22Rv1 (cell line): ENCODE results near the gene FOXP1.
A peak's percentile ranks its signal among the peaks of the same experiment; 100 is the strongest.

Source experiments
- H3K27ac ChIP-seq: fragments of 450-650 bp; 2 replicates; pipeline ENCODE4 v1.5.1; 2017
- ZFX ChIP-seq: fragments of 450-650 bp; IDR thresholded peaks from 2 replicates; pipeline ENCODE4 v1.6.1; 2017; ENCODE audit warnings: antibody characterized with exemption, borderline replicate concordance
- TF ChIP-seq, protein P1 (sequence below): fragments of 450-650 bp; IDR thresholded peaks from 2 replicates; pipeline ENCODE4 v1.5.1; 2017; ENCODE audit warnings: mild to moderate bottlenecking

Gene FOXP1

DNA sequence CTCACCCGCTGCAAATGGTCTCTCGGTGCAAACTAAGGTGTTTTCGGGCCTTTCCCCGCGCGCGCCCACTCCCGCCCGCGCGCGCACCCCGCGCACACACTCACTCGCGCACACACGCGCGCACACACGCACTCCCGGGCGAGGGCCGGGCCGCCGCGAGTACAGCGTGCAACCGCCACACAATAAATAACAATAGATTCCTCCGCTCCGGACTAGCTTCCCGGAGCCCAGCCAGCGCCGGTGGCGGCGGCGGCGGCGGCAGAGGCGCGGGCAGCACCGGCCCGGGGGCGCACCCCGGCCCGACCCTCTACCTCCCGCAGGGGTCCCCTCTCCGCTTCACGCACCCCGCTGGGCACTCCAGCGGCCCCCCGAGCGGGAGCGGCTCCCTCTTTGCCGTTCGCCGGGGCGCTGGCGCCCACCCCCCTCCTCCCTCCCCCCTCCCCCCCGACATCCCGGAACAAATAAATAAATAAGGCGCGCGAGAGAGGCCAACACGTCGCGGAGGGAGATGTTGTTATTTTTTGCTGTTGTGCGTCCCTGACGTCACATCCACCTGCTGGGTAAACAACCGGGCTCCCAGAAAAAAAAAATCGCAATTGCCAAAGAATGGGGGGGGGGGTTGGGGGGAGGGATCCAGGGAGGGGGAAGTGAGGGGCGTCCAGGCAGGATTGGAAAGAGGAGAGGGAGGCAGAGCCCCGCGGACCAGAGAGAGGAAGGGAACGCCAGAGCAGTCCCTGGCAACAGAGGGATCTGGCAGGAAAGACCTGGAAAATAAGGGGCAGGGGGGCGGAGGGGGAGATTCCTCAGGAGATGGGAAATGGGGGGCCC lies at the start of gene FOXP1:
TSS of gene FOXP1 (minus strand) at position 163 of the 828 bp plus-strand sequence. CDS start 385,347 bp downstream, outside the sequence.
- H3K27ac ChIP-seq: peak within 1 kb of the TSS; percentile 83
- TF ChIP-seq ZFX: no peak
- TF ChIP-seq, protein P1, sequence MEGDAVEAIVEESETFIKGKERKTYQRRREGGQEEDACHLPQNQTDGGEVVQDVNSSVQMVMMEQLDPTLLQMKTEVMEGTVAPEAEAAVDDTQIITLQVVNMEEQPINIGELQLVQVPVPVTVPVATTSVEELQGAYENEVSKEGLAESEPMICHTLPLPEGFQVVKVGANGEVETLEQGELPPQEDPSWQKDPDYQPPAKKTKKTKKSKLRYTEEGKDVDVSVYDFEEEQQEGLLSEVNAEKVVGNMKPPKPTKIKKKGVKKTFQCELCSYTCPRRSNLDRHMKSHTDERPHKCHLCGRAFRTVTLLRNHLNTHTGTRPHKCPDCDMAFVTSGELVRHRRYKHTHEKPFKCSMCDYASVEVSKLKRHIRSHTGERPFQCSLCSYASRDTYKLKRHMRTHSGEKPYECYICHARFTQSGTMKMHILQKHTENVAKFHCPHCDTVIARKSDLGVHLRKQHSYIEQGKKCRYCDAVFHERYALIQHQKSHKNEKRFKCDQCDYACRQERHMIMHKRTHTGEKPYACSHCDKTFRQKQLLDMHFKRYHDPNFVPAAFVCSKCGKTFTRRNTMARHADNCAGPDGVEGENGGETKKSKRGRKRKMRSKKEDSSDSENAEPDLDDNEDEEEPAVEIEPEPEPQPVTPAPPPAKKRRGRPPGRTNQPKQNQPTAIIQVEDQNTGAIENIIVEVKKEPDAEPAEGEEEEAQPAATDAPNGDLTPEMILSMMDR: no peak

DNA sequence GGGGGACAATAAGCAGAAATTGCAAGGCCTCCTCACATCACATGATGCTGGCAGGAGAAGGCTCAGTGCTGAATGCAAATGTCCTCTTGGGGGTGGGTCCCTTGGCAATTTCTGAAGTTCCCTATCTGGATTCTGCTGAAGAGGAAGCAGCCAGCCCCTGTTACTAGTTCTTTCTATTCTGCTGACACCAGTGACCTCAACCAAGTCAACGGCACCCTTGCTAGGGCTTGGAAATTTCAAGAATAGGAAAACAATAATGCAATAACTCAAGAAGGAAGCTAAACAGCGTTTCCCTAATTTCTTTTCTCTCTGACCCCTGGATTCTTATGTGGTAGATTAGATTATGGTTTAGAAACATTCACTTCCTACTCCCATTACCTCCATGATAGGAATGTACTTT lies 46.2 kb upstream of the FOXP1 start:
- TF ChIP-seq, protein P1: no peak
- no peak for TF ChIP-seq ZFX
- no peak overlapping the region for H3K27ac ChIP-seq

DNA sequence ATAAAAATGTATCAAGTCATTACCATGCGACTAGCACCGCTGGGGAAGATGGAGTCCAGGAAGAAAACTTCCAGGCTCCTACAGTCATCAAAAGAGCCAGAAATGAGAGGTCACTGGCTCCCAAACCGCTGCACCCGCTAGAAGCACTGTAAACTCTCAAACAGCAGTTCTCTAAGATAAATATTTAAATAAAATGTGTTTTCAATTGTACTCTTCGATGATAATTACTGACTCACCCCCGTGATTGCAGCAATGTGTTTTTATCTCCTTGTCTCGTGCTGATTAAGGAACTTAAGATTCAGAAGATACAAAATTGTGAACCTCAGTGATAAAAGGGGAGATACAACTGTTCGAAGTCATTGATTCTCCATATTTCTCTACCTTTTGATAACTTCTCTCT lies 45.8 kb upstream of the FOXP1 start:
- TF ChIP-seq, protein P1: no peak
- no peak for TF ChIP-seq ZFX
- no peak overlapping the region for H3K27ac ChIP-seq

DNA sequence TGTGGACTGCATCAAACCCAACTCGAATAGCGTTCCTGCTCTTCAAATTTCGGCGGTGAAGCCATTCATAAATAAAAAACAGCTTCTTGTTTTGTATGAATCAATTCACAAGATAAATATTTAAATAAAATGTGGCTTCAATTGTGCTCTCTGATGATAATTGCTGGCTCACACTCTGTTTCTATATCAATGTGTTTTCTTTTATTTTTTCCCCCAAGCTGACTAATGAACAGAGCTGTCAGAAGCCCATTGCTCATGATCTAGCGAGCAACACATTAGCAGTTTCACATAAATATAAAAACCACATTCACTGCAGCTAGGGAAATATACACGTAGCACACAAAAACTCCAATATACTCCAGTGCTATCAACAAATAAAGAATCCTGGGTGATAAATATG lies 45.0 kb upstream of the FOXP1 start:
- no peak overlapping the region for H3K27ac ChIP-seq
- no peak for TF ChIP-seq ZFX
- TF ChIP-seq, protein P1: no peak

DNA sequence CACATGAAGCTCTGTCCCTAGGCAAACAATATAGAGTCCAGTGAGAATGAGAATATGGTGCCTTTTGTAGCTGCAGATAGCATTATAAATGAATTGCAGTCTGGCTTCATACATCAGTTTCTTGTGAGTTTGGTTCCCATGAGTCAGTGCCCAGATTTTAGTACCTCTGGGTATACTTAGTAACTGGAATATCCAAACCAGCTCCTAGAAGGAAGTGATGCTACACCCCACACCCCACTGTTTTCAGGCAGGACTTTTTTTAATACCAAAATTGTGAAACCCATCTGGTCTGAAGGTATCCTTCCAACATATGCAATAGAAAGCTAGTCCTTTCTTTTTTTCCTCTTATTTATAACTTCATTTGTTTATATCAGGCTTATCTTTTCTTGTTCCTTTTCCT lies 42.1 kb upstream of the FOXP1 start:
- TF ChIP-seq, protein P1: no peak
- TF ChIP-seq ZFX: no peak
- H3K27ac ChIP-seq: no peak overlapping the region

DNA sequence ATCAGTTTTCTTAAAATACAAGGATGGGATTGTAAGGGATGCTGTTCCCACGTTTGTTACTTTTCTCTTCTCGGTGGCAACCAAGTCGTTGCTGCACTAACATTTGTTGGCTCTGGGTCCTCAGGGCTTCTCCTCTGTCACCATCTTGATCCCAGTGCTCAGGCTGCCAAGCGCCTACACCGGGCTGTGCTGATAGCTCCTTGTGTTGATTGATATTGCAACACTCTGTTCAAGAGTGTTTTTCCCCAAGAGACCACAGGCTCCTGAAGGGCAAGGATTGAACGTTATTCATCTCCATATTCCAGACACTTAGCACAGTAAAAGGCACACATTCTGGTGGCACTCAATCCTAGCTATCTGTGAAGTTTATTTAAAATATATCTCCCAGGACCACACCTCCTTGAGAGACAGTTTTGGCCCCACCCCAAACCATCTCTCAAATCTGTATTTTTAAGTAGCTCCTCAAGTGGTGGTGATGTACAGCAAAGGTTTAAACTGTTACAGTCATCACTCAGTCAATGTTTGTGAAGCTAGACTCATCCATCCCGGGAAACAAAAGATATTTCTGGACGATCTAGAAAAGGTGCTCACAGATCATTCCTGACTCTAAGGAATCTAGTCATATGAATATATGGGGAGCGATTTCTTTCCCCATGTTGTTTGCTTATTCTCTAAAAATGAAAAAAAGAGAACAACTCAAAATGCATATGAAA lies 38.5 kb upstream of the FOXP1 start:
- no peak for TF ChIP-seq ZFX
- TF ChIP-seq, protein P1: no peak
- H3K27ac ChIP-seq: no peak overlapping the region

DNA sequence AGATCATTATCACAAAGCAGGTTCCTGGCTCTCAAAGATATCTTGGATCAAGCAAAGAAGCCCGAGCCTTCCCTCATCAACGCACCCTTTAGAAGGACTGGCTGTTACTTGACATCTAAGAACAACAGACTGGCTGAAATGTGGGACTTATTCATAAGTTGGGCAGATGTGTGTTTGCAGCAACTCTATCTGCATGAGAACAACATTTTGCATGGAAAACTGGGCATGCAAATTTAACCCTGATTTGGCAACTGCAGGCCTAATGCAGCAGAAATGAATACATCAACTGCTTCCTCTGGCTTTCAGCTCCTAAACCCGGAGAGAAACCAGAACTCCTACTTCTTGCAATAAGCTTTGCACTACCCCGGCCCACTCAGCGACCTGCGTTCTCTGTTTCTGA lies 35.0 kb upstream of the FOXP1 start:
- H3K27ac ChIP-seq: no peak overlapping the region
- TF ChIP-seq ZFX: no peak
- TF ChIP-seq, protein P1: no peak
